ENCODE data around the gene SDSL.

SDSL gene

GRCh38 chr12:113456199-113456598, 34.0 kb downstream of the SDSL start:
- no peak for DNase-seq

- DNase-seq, result no peak
Observed at GRCh38 chr12:113456761-113457160, 34.6 kb downstream of the SDSL start.

- no peak for DNase-seq
Observed at GRCh38 chr12:113457185-113457584, 35.0 kb downstream of the SDSL start.

GRCh38 chr12:113457710-113458109, 35.5 kb downstream of the SDSL start:
- no peak for DNase-seq

- no peak for DNase-seq
Observed at GRCh38 chr12:113459981-113460380, 37.8 kb downstream of the SDSL start.

GRCh38 chr12:113461666-113462065, 39.5 kb downstream of the SDSL start:
- DNase-seq, result no peak

- DNase-seq, result peak; percentile 33 to 64 (median 40)
Observed at GRCh38 chr12:113462117-113462774, 40.1 kb downstream of the SDSL start.

- peak in 1 of 6 experiments; percentile 4 for DNase-seq
Observed at GRCh38 chr12:113462998-113463745, 41.0 kb downstream of the SDSL start.

- DNase-seq, result no peak
Observed at GRCh38 chr12:113463746-113464451, 41.7 kb downstream of the SDSL start.

GRCh38 chr12:113464452-113464775, 42.2 kb downstream of the SDSL start:
- no peak for DNase-seq

- DNase-seq, result no peak
Observed at GRCh38 chr12:113464852-113465719, 42.9 kb downstream of the SDSL start.

- DNase-seq, result no peak
Observed at GRCh38 chr12:113465808-113466453, 43.8 kb downstream of the SDSL start.

GRCh38 chr12:113466454-113467141, 44.4 kb downstream of the SDSL start:
- DNase-seq, result no peak

GRCh38 chr12:113467142-113467501, 44.9 kb downstream of the SDSL start:
- DNase-seq, result no peak

- no peak for DNase-seq
Observed at GRCh38 chr12:113467502-113468364, 45.6 kb downstream of the SDSL start.

GRCh38 chr12:113468365-113469223, 46.4 kb downstream of the SDSL start:
- DNase-seq, result no peak

- no peak for DNase-seq
Observed at GRCh38 chr12:113469224-113469948, 47.2 kb downstream of the SDSL start.

GRCh38 chr12:113469949-113470743, 48.0 kb downstream of the SDSL start:
- DNase-seq, result no peak

All from stimulated activated naive CD4-positive, alpha-beta T cell (primary cell).